ENCODE data around the gene RBM26. TPM values are rescaled to one million over a fixed set of nuclear protein-coding genes. Genes with fewer than 3 reads are reported as not detected.

RBM26 gene
- total RNA-seq, 2 experiments from 2014 or later: 57.6 to 61.1 TPM

GRCh38 chr13:79395881-79396280, 10.2 kb downstream of the RBM26 start:
- H3K4me1 Mint-ChIP-seq (ENCODE audit: low read depth): peaks cover 76% of the 10 kb centered on the region
- peaks cover 67% of the 10 kb centered on the region for H3K36me3 Mint-ChIP-seq (ENCODE audit: low read depth)
- ChIA-PET CTCF (no interaction called here), POLR2A (interaction anchor here (1.0 kb wide), 1 partner anchor 9 kb away, joined by 5 read pairs; the partner anchor contains the start of gene RBM26)
- no peak for TF ChIP-seq CTCF (IDR thresholded peaks at IDR 0.05)
- peaks cover 13% of the 10 kb centered on the region for H3K9me3 Mint-ChIP-seq
- no peak for ATAC-seq
- intact Hi-C loops (cut with micrococcal nuclease): no loop called here
- no peak overlapping the region for H3K4me3 Mint-ChIP-seq
- no peaks in the 10 kb centered on the region for H3K27me3 Mint-ChIP-seq
- H3K27ac Mint-ChIP-seq: peak overlapping the region; percentile 65
- no peak for DNase-seq

DNA sequence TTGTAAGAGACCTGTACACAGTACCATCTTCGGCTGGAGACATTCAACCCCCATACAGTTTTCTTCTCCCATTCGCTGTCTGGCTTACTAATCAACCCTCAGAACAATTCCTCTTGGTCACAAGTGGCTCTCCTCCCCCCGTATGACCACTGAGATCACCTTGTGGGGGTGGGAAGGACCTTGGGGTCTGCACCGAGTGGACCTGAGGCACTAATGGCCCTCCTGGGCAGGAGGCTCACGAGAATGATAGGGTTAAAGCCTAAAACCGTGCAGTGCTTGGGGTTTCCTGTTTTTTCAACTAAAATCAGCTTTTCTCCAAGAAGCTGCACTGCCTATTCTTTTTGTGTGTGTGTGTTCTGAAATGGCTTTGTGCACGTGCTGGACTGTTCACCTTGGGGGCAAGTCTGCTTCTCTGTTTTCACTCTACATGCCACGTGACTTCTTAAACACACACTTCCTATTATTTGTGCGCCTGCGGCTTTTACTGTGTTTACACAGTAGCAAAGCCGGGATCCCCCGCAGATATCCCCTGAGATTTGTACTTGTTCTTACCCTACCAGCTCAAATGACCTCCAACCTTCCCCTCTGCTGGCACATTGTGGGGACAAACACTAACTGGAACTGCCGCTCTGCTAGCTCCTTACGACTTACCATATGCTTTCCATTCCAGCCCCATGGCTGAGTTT, 12.3 kb downstream of the RBM26 start:
- DNase-seq (peak; percentile 53), ATAC-seq (peak; percentile 32)
- Mint-ChIP-seq H3K4me3 (peak overlapping the region; percentile 57), H3K9me3 (peaks cover 13% of the 10 kb centered on the region), H3K36me3 (ENCODE audit: low read depth) (peaks cover 47% of the 10 kb centered on the region), H3K4me1 (ENCODE audit: low read depth) (peaks cover 71% of the 10 kb centered on the region), H3K27ac (peak overlapping the region; percentile 81), H3K27me3 (no peaks in the 10 kb centered on the region)
- ChIA-PET CTCF (interaction anchor here (1.2 to 4.3 kb wide), 4 partner anchors 9 to 148 kb away, joined by 3 to 46 read pairs (median 8); partner anchors contain the start of gene RBM26), POLR2A (interaction anchor here (0.7 to 4.0 kb wide), 5 partner anchors 9 to 66 kb away, joined by 3 to 39 read pairs (median 3); partner anchors contain the start of gene RBM26)
- no peak for TF ChIP-seq CTCF (IDR thresholded peaks at IDR 0.05)
- intact Hi-C loops (cut with micrococcal nuclease): loop anchor here (1.0 to 5.0 kb wide), 2 partner anchors 41 to 88 kb away; partner anchors contain the start of gene NDFIP2

DNA sequence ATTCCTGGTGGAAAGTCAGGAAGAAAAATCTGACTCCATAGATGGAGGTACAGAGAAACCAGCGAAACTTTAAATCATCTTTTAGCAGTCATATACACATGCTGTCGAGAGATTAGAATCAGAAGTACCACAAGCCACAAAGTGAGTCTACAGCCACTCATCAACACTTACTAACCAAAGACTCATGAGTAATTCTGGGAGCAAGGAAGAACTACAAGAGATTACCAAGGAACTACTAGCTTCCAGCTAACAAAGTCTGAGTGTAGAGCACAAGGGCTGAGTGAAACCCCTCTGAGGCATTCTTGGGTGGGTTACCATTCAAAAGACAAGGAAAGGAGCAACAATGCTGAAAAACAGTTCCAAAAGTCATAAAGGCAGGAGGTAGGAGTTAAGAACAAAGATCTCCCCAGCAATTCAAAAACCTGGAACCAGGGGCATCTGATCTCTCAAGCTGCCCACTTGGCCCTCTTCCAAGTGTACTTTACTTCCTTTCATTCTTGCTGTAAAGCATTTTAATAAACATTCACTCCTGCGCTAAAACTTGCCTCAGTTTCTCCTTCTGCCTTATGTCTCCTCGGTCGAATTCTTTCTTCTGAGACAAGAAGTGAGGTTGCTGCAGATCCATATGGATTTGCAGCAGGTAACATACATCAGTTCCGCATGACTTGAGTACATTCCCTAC, 13.0 kb downstream of the RBM26 start:
- no peak for TF ChIP-seq CTCF (IDR thresholded peaks at IDR 0.05)
- intact Hi-C loops (cut with micrococcal nuclease): loop anchor here (1.0 to 5.0 kb wide), 2 partner anchors 41 to 88 kb away; partner anchors contain the start of gene NDFIP2
- ChIA-PET POLR2A (interaction anchor here (0.7 to 4.0 kb wide), 5 partner anchors 10 to 67 kb away, joined by 3 to 39 read pairs (median 3); partner anchors contain the start of gene RBM26), CTCF (interaction anchor here (1.2 to 4.3 kb wide), 5 partner anchors 8 to 149 kb away, joined by 3 to 46 read pairs (median 8); partner anchors contain the start of gene RBM26)
- Mint-ChIP-seq H3K36me3 (ENCODE audit: low read depth) (peaks cover 42% of the 10 kb centered on the region), H3K27ac (peak overlapping the region; percentile 81), H3K4me1 (ENCODE audit: low read depth) (peaks cover 72% of the 10 kb centered on the region), H3K27me3 (no peaks in the 10 kb centered on the region), H3K4me3 (peak overlapping the region; percentile 57), H3K9me3 (peaks cover 13% of the 10 kb centered on the region)
- DNase-seq (peak; percentile 47), ATAC-seq (peak; percentile 81)

GRCh38 chr13:79389026-79389425, 17.0 kb downstream of the RBM26 start:
- DNase-seq: no peak
- ChIA-PET CTCF (no interaction called here), POLR2A (interaction anchor here (1.2 kb wide), 1 partner anchor 18 kb away, joined by 3 read pairs; no protein-coding TSS in a partner anchor)
- peaks cover 11% of the 10 kb centered on the region for H3K36me3 Mint-ChIP-seq (ENCODE audit: low read depth)
- no peak for ATAC-seq
- intact Hi-C loops (cut with micrococcal nuclease): no loop called here
- H3K4me1 Mint-ChIP-seq (ENCODE audit: low read depth): peaks cover 81% of the 10 kb centered on the region
- no peak overlapping the region for H3K27ac Mint-ChIP-seq
- no peaks in the 10 kb centered on the region for H3K27me3 Mint-ChIP-seq
- no peak overlapping the region for H3K4me3 Mint-ChIP-seq
- no peak for TF ChIP-seq CTCF (IDR thresholded peaks at IDR 0.05)
- H3K9me3 Mint-ChIP-seq: no peaks in the 10 kb centered on the region
